ENCODE data around the gene RAP1A.

The RAP1A gene

GRCh38 chr1:111758373-111758772 is 138.8 kb downstream of the RAP1A start:
- DNase-seq = no peak
- H3K4me1 Mint-ChIP-seq = peaks cover 38% of the 10 kb centered on the region
- H3K9me3 Mint-ChIP-seq = no peaks in the 10 kb centered on the region
- peak overlapping the region; percentile 63 for H3K4me3 Mint-ChIP-seq
- no peaks in the 10 kb centered on the region for H3K27me3 Mint-ChIP-seq (ENCODE audit: low read depth, poor library complexity)
- peaks cover 38% of the 10 kb centered on the region for H3K36me3 Mint-ChIP-seq (ENCODE audit: low read depth)
- no peak overlapping the region for H3K27ac Mint-ChIP-seq
- TF ChIP-seq CTCF (IDR thresholded peaks at IDR 0.05) = no peak

- peaks cover 64% of the 10 kb centered on the region for H3K36me3 Mint-ChIP-seq (ENCODE audit: low read depth)
- no peak for DNase-seq
- TF ChIP-seq CTCF (IDR thresholded peaks at IDR 0.05) = no peak
- no peaks in the 10 kb centered on the region for H3K27me3 Mint-ChIP-seq (ENCODE audit: low read depth, poor library complexity)
- H3K9me3 Mint-ChIP-seq = no peaks in the 10 kb centered on the region
- no peak overlapping the region for H3K27ac Mint-ChIP-seq
- H3K4me3 Mint-ChIP-seq = no peak overlapping the region
- H3K4me1 Mint-ChIP-seq = peaks cover 19% of the 10 kb centered on the region
Observed at GRCh38 chr1:111761717-111762116, 142.1 kb downstream of the RAP1A start.

GRCh38 chr1:111762332-111762731 is 142.7 kb downstream of the RAP1A start:
- no peaks in the 10 kb centered on the region for H3K27me3 Mint-ChIP-seq (ENCODE audit: low read depth, poor library complexity)
- no peaks in the 10 kb centered on the region for H3K9me3 Mint-ChIP-seq
- DNase-seq = no peak
- no peak for TF ChIP-seq CTCF (IDR thresholded peaks at IDR 0.05)
- peaks cover 68% of the 10 kb centered on the region for H3K36me3 Mint-ChIP-seq (ENCODE audit: low read depth)
- H3K4me3 Mint-ChIP-seq = no peak overlapping the region
- H3K27ac Mint-ChIP-seq = no peak overlapping the region
- H3K4me1 Mint-ChIP-seq = peaks cover 13% of the 10 kb centered on the region
